ENCODE measurements around the gene PPM1H.
A peak's percentile ranks its signal among the peaks of the same experiment; 100 is the strongest.
"Not testable (repeated sequence)": the region's sequence is repeated elsewhere in the genome, so short reads cannot be mapped to it uniquely, and the experiment has no call there.

PPM1H gene

DNA sequence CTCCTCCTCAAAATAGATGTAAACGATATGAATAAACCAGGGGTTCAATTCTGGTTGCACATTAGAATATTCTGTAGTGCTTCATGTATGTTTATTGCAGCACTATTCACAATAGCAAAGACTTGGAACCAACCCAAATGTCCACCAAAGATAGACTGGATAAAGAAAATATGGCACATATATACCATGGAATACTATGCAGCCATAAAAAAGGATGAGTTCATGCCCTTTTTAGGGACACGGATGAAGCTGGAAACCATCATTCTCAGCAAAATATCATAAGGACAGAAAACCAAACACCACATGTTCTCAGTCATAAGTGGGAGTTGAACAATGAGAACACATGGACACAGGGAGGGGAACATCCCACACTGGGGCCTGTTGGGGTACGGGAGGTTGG lies 55.7 kb downstream of the PPM1H start:
- H3K56ac ChIP-seq (ENCODE audit: low read length); H3K9ac ChIP-seq (ENCODE audit: low read length); H2BK15ac ChIP-seq (replicated peaks; ENCODE audit: low read depth); H2AK5ac ChIP-seq (ENCODE audit: low read length); H3K18ac ChIP-seq (ENCODE audit: low read length); H3K23ac ChIP-seq (ENCODE audit: low read length); H2BK120ac ChIP-seq (ENCODE audit: low read depth, low read length); H2BK5ac ChIP-seq (ENCODE audit: low read length); H3K79me2 ChIP-seq (ENCODE audit: control insufficient read depth, insufficient read depth, low read length); H3K4me3 ChIP-seq (ENCODE audit: low read length); DNase-seq; H3K27ac ChIP-seq (ENCODE audit: low read depth, low read length); H3K4me2 ChIP-seq (ENCODE audit: low read length); H4K8ac ChIP-seq (ENCODE audit: low read depth, low read length); H3K4ac ChIP-seq (ENCODE audit: low read depth, low read length); H4K5ac ChIP-seq (ENCODE audit: low read length); H3K27me3 ChIP-seq (ENCODE audit: insufficient read depth, low read length, poor library complexity); H3K36me3 ChIP-seq (ENCODE audit: control insufficient read depth, insufficient read depth, low read length): not testable (repeated sequence)
- no CpG with 5 or more reads among the region's 3 CpGs for WGBS (ENCODE audit: extremely low coverage, insufficient coverage, low lambda C conversion rate)
- H3K4me1 ChIP-seq (ENCODE audit: control insufficient read depth, low read depth, low read length) = peaks cover 12% of the 10 kb centered on the region
- peaks cover 11% of the 10 kb centered on the region for H3K79me1 ChIP-seq (ENCODE audit: low read length)

DNA sequence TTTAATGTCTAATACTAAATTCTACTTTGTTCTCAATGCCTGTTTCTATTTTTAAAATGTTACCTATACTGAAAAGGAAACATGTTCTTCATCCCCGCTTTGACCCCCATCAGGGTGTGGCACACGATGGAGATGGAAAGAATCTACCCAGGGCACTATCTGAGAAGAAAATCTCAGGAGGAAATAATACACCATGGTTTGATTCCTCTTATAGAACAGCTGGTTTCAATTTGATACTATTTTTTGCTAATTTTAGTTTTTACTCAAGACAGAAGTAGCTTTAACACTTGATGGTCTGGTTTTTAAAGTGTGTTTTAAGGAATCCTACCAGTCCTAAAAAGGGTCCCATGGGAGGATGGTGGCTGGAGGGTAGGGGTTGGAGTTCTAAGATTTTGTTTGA lies 56.7 kb downstream of the PPM1H start:
- Histone ChIP-seq H3K4me2 (ENCODE audit: low read length) (no peak overlapping the region), H2BK120ac (ENCODE audit: low read depth, low read length) (no peak overlapping the region), H3K4me3 (ENCODE audit: low read length) (no peak overlapping the region), H2BK5ac (ENCODE audit: low read length) (no peak overlapping the region), H3K23ac (ENCODE audit: low read length) (no peak overlapping the region), H3K56ac (ENCODE audit: low read length) (no peak overlapping the region), H4K5ac (ENCODE audit: low read length) (no peak overlapping the region), H2BK15ac (replicated peaks; ENCODE audit: low read depth) (no peak overlapping the region), H3K4me1 (ENCODE audit: control insufficient read depth, low read depth, low read length) (peaks cover 16% of the 10 kb centered on the region), H2AK5ac (ENCODE audit: low read length) (no peak overlapping the region), H3K27me3 (ENCODE audit: insufficient read depth, low read length, poor library complexity) (no peaks in the 10 kb centered on the region), H3K36me3 (ENCODE audit: control insufficient read depth, insufficient read depth, low read length) (no peaks in the 10 kb centered on the region), H3K79me2 (ENCODE audit: control insufficient read depth, insufficient read depth, low read length) (peaks cover 4% of the 10 kb centered on the region), H3K27ac (ENCODE audit: low read depth, low read length) (no peak overlapping the region), H3K79me1 (ENCODE audit: low read length) (peaks cover 13% of the 10 kb centered on the region), H3K4ac (ENCODE audit: low read depth, low read length) (no peak overlapping the region), H3K9ac (ENCODE audit: low read length) (no peak overlapping the region), H3K18ac (ENCODE audit: low read length) (no peak overlapping the region), H4K8ac (ENCODE audit: low read depth, low read length) (no peak overlapping the region)
- WGBS (ENCODE audit: extremely low coverage, insufficient coverage, low lambda C conversion rate) = no CpG with 5 or more reads among the region's 2 CpGs
- DNase-seq = no peak

DNA sequence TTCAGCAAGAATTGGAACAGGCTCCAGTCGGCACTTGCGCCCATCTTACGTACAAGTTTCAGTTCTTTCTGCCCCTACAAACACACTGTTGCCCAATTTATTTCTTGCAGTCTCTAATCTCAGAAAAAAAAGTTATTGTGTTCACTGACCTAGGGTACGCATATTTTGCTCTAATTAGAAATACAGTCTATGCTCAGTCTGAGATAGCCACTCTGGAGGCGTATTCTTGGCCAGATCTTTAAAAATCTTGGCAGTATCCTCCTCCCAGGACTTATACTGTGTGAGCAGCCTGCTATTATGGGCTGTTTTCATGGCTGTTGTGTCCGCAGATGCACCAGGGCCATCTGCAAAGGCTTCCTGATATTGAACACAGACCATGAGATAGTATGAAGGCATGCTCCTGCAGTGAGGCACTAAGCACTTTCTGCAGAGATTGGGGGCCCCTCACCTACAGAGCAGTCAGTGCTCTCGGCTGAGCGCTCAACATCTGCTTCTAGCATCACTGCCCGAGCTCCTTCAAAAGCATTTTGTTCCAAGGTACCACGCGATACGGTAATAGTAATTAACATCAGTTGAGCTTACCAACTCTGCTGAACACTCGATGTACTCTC lies 57.9 kb downstream of the PPM1H start:
- peaks cover 17% of the 10 kb centered on the region for H3K4me1 ChIP-seq (ENCODE audit: control insufficient read depth, low read depth, low read length)
- H4K8ac ChIP-seq (ENCODE audit: low read depth, low read length) = no peak overlapping the region
- H2AK5ac ChIP-seq (ENCODE audit: low read length) = no peak overlapping the region
- no peak overlapping the region for H3K56ac ChIP-seq (ENCODE audit: low read length)
- no peak overlapping the region for H3K23ac ChIP-seq (ENCODE audit: low read length)
- no peak overlapping the region for H3K4me3 ChIP-seq (ENCODE audit: low read length)
- no CpG with 5 or more reads among the region's 13 CpGs for WGBS (ENCODE audit: extremely low coverage, insufficient coverage, low lambda C conversion rate)
- H2BK120ac ChIP-seq (ENCODE audit: low read depth, low read length) = no peak overlapping the region
- peaks cover 5% of the 10 kb centered on the region for H3K79me2 ChIP-seq (ENCODE audit: control insufficient read depth, insufficient read depth, low read length)
- H3K36me3 ChIP-seq (ENCODE audit: control insufficient read depth, insufficient read depth, low read length) = no peaks in the 10 kb centered on the region
- peaks cover 14% of the 10 kb centered on the region for H3K79me1 ChIP-seq (ENCODE audit: low read length)
- H3K9ac ChIP-seq (ENCODE audit: low read length) = no peak overlapping the region
- no peak overlapping the region for H3K18ac ChIP-seq (ENCODE audit: low read length)
- H2BK15ac ChIP-seq (replicated peaks; ENCODE audit: low read depth) = no peak overlapping the region
- no peaks in the 10 kb centered on the region for H3K27me3 ChIP-seq (ENCODE audit: insufficient read depth, low read length, poor library complexity)
- H3K4ac ChIP-seq (ENCODE audit: low read depth, low read length) = no peak overlapping the region
- no peak overlapping the region for H3K4me2 ChIP-seq (ENCODE audit: low read length)
- H2BK5ac ChIP-seq (ENCODE audit: low read length) = no peak overlapping the region
- H3K27ac ChIP-seq (ENCODE audit: low read depth, low read length) = no peak overlapping the region
- no peak for DNase-seq
- no peak overlapping the region for H4K5ac ChIP-seq (ENCODE audit: low read length)

- Histone ChIP-seq H4K8ac (ENCODE audit: low read depth, low read length) (no peak overlapping the region), H2BK5ac (ENCODE audit: low read length) (no peak overlapping the region), H3K36me3 (ENCODE audit: control insufficient read depth, insufficient read depth, low read length) (no peaks in the 10 kb centered on the region), H3K4me2 (ENCODE audit: low read length) (no peak overlapping the region), H3K4me1 (ENCODE audit: control insufficient read depth, low read depth, low read length) (peaks cover 5% of the 10 kb centered on the region), H3K79me2 (ENCODE audit: control insufficient read depth, insufficient read depth, low read length) (peaks cover 5% of the 10 kb centered on the region), H2BK15ac (replicated peaks; ENCODE audit: low read depth) (no peak overlapping the region), H3K4ac (ENCODE audit: low read depth, low read length) (no peak overlapping the region), H3K79me1 (ENCODE audit: low read length) (peaks cover 5% of the 10 kb centered on the region), H2BK120ac (ENCODE audit: low read depth, low read length) (no peak overlapping the region), H2AK5ac (ENCODE audit: low read length) (no peak overlapping the region), H3K4me3 (ENCODE audit: low read length) (no peak overlapping the region), H3K9ac (ENCODE audit: low read length) (no peak overlapping the region), H3K23ac (ENCODE audit: low read length) (no peak overlapping the region), H4K5ac (ENCODE audit: low read length) (no peak overlapping the region), H3K18ac (ENCODE audit: low read length) (no peak overlapping the region), H3K27me3 (ENCODE audit: insufficient read depth, low read length, poor library complexity) (no peaks in the 10 kb centered on the region), H3K56ac (ENCODE audit: low read length) (no peak overlapping the region), H3K27ac (ENCODE audit: low read depth, low read length) (no peak overlapping the region)
- DNase-seq = peak; percentile 84
- WGBS (ENCODE audit: extremely low coverage, insufficient coverage, low lambda C conversion rate) = no CpG with 5 or more reads among the region's 4 CpGs
Observed at GRCh38 chr12:62873826-62874448, 61.0 kb downstream of the PPM1H start.

GRCh38 chr12:62873116-62873825 lies 61.7 kb downstream of the PPM1H start:
- Histone ChIP-seq H2BK5ac (ENCODE audit: low read length) (peak overlapping the region; percentile 30), H3K4ac (ENCODE audit: low read depth, low read length) (no peak overlapping the region), H3K9ac (ENCODE audit: low read length) (no peak overlapping the region), H3K27ac (ENCODE audit: low read depth, low read length) (peak overlapping the region; percentile 3), H3K4me2 (ENCODE audit: low read length) (no peak overlapping the region), H3K79me1 (ENCODE audit: low read length) (peaks cover 9% of the 10 kb centered on the region), H2BK120ac (ENCODE audit: low read depth, low read length) (no peak overlapping the region), H3K79me2 (ENCODE audit: control insufficient read depth, insufficient read depth, low read length) (peaks cover 5% of the 10 kb centered on the region), H3K23ac (ENCODE audit: low read length) (no peak overlapping the region), H4K8ac (ENCODE audit: low read depth, low read length) (no peak overlapping the region), H3K56ac (ENCODE audit: low read length) (peak overlapping the region; percentile 46), H3K4me1 (ENCODE audit: control insufficient read depth, low read depth, low read length) (peaks cover 7% of the 10 kb centered on the region), H3K18ac (ENCODE audit: low read length) (no peak overlapping the region), H3K36me3 (ENCODE audit: control insufficient read depth, insufficient read depth, low read length) (no peaks in the 10 kb centered on the region), H3K4me3 (ENCODE audit: low read length) (no peak overlapping the region), H4K5ac (ENCODE audit: low read length) (no peak overlapping the region), H2BK15ac (replicated peaks; ENCODE audit: low read depth) (no peak overlapping the region), H2AK5ac (ENCODE audit: low read length) (no peak overlapping the region), H3K27me3 (ENCODE audit: insufficient read depth, low read length, poor library complexity) (no peaks in the 10 kb centered on the region)
- WGBS (ENCODE audit: extremely low coverage, insufficient coverage, low lambda C conversion rate) = no CpG with 5 or more reads among the region's 6 CpGs
- peak; percentile 63 for DNase-seq
